Dedifferentiated amniotic fluid mesenchymal stem cell (primary cell): ENCODE results near the gene OGA.

Experiments used
- DNase-seq: peaks from one replicate; pipeline ENCODE4 v3.0.0-alpha.2; 2016; ENCODE audit errors: extremely low spot score

The OGA gene

DNA sequence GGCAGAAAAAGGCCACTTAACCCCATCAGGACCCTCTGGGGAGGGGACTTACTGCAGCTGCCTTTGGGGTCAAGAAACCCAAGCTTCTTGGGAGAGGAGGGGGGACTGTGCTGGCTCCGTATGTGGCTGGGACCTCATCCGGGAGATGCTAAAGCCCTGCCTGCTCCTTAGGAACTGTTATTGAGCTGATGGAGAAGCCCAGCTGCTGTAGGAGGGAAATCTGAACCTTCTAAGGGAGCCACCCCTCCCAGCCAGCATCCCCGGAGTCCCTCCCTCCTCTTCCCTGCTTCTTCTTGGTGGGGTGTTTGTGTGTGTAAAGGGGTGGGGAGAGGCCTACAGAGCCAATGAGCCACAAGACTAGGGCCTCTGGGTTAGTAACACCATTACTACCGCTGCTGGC, 17.1 kb upstream of the OGA start:
- DNase-seq, result no peak

DNA sequence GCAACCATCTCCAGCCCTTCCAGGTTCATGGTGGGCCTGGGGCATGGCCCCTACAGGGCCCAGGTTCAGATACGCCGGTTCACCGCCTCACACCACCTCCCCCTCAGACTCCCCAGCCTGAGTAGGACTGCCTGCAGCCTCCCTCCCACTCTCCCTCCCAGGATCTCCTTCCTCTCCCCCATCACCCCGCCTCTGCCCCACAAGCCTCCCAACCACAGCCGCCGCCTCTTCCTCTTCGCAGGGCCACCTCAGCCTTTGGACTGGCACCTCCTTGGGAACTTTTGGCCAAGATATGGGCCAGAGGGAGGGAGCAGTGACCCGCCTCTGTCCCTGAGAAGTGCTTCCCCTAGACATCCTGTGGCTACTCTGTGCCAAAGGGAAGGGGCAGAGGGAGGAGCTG, 16.1 kb upstream of the OGA start:
- no peak for DNase-seq

DNA sequence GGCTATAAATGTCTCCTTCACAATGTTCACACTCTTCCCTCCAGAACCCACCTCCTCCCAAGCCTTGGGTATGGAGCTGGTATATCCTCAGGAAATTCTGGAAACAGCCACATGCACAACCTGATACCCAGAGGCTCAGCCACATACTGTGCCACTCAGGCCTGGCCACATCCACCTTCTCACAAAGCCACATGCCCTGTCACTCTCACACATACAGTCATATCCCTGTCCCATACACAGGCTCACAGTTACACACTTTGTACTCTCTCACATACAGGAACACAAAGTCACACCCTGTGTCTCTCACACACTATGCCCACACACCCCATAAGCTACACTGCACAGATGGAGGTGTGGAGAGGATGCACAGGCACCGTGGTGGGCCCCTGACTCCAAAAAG, 15.2 kb upstream of the OGA start:
- DNase-seq, result no peak

DNA sequence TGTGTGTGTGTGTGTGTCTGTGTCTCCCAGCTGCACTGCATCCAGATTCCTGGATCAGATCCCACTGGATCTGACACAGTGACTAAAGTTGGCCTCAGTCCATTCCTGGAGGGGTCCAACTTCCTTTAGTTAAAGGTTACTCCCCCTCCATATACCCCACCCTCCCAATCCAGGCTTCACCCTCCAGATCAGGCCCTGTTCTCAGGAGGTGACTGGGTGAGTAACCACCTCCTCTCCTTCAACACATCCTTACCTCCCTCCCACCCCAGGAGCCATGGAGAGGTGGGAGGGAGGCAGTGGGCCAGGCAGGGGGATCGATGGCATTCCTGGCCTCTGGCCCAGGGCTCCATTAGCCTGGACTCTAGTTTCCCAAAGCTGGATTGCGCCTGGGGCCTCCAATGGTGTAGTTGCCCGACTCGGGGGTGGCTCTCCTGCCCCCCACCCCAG, 14.1 kb upstream of the OGA start:
- DNase-seq, result no peak

DNA sequence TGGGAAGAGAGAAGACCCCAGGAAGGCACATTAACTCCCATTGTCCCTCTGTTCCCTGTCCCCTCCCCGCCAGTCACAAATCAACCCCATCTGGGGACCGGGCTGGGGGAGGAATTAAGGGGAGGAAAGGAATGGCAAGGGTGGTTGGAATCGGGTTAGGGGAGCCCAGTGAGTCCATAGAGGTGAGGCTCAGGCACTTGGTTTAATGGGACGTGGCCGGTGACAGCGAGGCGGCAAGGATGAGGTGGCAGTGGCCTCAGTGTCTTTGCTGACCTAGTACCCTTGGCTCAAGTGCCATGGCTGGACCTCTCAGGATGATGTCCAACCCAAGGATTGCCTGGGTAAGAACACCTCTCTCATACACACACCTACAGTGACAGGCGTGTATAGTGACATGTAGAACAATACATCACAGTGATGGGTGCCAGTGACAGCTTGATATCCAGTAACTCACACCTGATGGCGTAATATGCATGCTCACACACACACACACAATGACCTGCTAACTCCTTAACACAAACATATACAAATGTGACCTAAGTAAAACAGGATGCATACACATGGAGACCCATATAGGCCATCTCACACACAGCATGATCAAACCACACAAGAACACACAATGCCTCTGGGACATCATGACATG, 13.0 kb upstream of the OGA start:
- DNase-seq, result no peak

DNA sequence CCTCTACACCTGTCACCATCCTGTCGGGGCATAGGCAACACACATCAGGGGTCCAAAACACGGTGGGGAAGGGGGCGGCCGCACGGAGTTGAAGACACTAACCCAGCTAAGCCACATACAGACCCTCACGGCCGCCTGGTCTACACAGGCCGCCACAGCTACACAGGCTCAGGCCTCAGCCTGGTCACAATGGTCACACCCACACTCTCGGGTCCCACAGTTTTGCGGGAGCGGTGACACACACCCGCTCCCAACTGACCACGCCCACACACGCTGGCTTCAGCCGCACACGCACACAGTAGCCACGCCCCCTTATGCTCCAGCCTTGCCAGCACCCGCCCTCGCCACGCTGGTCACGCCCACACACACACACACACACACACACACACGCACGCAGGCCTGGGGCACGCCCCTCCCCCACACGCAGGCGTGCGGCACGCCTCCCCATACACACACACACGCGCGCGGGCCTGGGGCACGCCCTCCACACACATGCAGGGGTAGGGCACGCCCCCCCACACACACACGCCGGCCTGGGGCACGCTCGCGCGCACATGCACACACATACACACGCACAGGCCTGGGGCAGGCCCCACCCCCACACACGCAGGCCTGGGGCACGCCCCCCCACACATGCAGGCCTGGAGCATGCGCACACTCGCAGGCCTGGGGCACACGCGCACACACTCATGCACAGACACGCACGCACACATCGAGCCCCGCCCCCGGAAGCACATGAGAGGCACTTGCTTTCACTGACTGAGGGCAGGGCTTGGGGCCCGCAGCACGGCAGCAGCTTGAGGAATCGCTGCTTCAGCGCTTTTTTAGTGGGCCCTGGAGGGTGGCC, 12.3 kb upstream of the OGA start:
- peak; percentile 88 for DNase-seq

DNA sequence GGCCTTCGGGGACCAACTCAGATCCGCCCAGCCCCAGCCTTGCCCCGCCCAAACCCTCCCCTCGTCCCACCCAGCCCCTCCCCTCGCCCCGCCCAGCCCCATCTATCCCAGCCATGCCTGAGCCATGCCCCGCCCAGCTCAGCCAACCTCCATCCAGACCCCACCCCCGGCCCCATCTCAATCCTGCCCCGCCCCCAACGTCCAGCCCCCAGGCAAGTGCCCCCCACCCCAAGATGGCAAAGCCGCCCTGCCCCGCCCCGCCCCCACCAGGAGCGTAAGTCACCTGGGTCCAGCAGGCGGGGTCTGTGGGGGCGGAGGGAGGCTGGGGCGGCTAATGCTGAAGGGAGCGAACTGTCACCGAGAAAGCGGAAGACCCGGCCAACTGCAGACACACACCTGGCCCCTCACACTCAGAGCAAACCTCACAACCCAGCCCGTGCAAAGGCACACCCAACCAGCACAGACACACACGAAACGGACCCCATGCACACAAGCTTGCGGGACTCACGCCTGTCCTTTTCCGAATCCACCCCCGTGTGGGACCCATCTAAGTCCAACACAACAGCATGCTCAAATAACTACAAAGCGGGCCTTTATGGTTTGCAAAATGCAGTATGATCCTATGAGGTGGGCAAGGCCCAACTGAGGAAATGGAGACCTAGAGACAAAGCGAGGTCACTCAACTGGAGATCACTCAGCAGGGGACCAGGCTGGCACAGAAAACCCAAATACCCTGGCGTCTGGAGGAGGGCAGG, 11.5 kb upstream of the OGA start:
- DNase-seq, result no peak

DNA sequence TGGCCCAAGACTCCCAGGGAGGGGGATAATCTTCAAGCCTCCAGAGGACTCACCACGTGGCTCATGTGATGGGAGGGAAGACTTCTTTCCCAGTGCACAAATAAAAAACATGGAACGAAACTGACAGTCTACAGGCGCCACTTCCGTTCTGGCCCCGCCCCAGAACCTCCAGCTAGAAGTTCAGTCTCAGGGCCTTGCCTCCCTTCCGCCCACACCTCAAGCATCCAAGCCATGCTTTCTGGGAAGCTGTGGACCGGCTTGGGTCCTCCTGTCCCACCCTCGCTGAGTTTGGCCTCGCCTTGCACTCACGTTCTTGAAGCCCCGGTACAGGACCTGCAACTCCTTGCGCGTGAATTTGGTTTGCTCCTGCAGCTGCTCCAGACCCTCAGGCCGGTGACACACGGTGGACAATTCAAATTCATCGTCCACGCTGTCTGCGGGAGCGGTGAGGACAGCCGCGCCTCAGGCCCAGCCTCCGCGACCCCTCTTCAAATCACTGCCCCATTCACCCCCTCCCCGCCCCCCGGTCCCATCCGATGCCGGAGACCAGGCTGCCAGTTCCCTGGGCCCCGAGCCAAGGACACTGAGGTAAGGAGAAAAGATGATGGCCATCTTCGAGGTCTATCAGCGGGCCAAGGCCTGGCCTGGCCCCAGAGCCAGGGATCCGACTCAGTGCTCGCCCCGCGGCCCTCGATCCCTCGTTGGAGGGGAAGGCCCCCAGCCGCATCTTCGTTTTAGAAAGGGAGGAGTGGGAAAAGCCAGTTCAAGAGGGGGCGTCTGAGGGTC, 10.7 kb upstream of the OGA start:
- no peak for DNase-seq

GRCh38 chr10:101827919-101828600, 9.8 kb upstream of the OGA start:
- DNase-seq, result no peak

DNA sequence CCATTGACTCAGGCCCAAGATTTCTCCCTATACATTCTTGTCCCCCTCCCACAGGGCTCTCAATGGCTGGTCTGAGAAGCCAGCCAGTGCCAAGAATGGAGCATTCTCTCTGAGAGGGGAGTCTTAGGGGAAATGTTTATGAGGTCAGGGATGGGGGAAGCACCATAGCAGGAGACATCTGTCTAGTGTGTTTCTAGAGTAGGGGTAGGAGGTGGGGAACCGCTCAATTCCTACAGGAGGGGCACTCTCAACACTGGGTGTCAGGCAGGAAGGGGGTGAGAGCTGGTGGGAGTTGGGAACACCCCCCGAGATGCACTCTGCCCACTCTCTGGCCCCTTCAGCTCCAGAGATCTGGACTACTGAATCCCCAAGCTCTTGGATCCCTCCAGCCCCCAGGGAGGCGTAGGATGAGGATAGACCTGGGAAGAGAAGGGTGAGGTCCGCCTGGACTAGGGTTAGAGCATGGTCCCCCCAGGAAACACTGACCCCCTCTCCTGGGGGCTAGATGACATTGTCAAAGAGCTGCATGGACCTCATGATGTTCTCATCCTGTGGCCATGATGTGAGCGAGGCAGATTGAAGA, 8.7 kb upstream of the OGA start:
- DNase-seq, result no peak

DNA sequence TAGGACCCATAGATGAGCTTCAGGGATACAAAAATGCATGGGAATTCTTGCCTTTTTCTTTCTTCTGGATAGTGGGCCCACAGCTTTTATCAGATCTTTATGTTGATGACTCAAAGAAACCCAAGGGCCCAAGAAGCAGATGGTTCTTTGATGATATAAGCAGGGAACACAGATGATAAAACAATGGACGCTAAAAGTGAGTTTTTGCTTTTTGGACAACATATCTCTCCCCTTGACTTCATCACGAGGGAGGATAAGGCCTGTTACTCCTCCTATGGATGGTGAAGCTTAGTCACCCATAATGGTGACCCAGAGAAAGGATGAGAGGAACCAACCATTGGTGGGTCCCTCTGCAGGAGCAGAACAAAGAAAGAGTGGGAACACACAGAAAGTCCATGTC, 6.5 kb upstream of the OGA start:
- DNase-seq, result no peak

- no peak for DNase-seq
These were observed 809 bp upstream of the OGA start for GRCh38 chr10:101818872-101819633.

DNA sequence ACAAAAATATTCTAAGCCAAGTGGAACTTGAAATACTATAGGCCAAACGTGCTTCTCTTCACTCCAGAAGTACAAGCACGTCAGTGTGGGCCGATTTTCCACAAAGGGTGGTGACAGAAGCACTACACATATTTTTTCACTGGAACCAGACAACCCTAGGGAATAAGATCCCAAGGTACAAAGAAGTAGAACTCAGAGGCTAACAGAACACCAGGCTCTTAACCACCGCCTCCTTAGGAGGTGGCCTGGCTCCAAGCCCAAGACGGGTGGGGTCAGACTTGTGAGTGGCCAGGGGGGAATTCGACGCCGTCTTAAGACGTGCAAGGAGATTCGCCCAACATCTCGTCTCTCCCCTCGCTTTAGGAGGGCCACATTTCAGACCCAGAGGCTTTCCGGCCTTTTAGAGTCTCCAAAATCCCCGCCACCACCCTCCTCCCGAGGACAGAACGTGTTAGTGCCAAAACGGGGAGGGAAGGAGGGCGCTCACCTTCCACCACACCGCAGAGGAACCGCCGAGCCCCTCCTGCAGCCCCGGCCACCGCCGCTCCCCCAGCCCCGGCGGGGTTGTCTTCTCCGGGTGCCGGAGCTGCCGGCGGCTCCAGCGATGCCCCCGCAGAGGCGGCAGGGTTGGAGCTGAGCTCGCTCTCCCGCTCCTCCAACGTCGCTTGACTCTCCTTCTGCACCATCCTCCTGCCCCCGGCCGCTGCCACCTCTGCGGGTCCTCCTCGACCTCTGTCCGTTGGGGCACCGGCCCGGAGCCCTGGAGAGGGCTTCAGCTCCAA, 716 bp downstream of the OGA start:
- peak; percentile 84 for DNase-seq

DNA sequence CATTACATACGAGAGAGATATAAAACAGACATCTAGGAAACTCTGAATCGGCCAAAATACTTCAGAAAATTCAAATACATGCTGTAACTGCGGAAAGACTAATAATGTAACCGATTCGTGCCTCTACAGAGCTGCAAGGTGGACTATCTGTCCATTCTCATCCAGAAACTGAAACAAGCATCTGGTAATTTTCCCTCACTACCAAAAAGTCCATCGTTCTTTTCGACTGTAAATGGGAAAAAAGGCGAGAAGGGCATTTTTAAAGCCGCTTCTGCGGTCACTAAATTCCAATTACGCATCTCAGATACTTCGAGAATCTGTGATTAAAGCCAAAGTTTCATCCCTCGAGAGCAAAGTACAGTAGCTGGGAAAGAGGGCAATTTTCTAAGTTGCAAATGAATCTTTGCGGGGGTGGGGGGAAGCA, 1.3 kb downstream of the OGA start:
- DNase-seq, result no peak

DNA sequence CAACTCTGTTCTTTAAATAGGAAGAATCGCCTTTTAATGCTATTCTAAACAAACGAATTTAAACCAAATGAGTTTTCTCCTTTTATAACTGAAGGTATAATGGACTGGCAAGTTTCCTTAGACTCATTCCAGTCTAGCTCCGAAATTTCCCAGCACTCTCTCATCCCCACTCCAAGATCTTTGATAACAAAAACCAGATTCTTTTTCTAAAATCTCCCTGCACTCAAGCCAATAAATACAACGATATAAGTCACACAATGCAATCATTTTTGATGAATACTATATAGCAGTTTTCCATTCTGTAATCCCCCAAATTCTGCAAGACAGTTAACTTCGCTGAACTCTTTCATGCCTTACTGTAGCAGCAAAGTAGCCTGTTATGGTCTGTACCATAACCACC, 1.9 kb downstream of the OGA start:
- DNase-seq, result no peak

- DNase-seq, result no peak
These were observed 3.7 kb downstream of the OGA start for GRCh38 chr10:101814466-101815071.

DNA sequence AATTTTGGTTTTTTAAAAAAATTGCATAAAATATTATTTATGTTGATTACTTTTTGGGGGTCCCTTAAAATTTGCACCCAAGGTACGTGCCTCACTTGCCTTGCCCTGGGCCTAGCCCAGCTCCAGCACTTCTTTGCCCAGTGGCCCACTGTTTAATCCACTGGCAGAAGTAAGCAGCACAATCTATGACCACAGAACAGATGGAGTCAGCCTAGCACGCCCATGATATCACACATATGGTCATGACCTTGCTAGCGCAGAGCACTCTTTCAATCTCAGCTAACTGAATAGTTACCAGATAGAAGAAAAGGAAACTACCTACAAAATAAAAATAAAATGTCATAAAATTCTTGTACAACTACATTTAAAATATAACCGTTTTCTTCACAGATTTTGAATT, 5.6 kb downstream of the OGA start:
- no peak for DNase-seq

- no peak for DNase-seq
These were observed 11.1 kb downstream of the OGA start for GRCh38 chr10:101807158-101807557.

DNA sequence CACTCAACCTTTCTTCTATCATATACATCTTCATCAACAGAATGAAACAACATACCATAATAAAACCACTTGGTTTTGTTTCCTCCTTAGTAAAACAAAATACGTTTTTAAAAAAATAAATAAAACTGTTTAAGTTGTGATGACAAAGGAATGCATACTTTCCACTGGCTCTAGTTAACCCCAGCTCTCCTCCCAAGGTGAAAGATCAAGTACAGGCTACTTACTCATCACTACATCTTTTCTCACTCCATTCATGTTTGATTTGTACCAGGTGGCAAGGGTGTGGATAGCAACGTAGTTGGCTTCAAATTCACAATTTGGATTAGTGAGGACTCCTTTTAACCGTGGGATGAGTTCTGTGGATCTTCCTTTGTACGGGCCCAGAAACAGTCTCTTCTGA, 14.7 kb downstream of the OGA start:
- no peak for DNase-seq
